Effector CD4-positive, alpha-beta T cell (primary cell): ENCODE results near the gene TMEM259.

Experiments used
- DNase-seq: peaks from one replicate; pipeline ENCODE4 v3.0.0-alpha.2; 2020

TMEM259 gene

GRCh38 chr19:1015061-1015781 is 5.7 kb downstream of the TMEM259 start:
- DNase-seq, result no peak

- DNase-seq, result no peak
Measured at GRCh38 chr19:1014161-1015060, 6.5 kb downstream of the TMEM259 start.

- no peak for DNase-seq
Measured at GRCh38 chr19:1013218-1013617, 7.7 kb downstream of the TMEM259 start.

GRCh38 chr19:1012334-1012733 is 8.6 kb downstream of the TMEM259 start:
- DNase-seq, result no peak

GRCh38 chr19:1011831-1012333 is 9.0 kb downstream of the TMEM259 start:
- DNase-seq, result no peak

GRCh38 chr19:1010586-1011510 is 10.1 kb downstream of the TMEM259 start:
- no peak for DNase-seq

GRCh38 chr19:1009981-1010538 is 10.9 kb downstream of the TMEM259 start:
- no peak for DNase-seq

GRCh38 chr19:1009041-1009980 is 11.6 kb downstream of the TMEM259 start:
- no peak for DNase-seq

GRCh38 chr19:1008268-1009040 is 12.5 kb downstream of the TMEM259 start:
- no peak for DNase-seq

GRCh38 chr19:1007399-1008251 is 13.3 kb downstream of the TMEM259 start:
- DNase-seq, result no peak

- DNase-seq, result no peak
Measured at GRCh38 chr19:1006711-1007398, 14.1 kb downstream of the TMEM259 start.

- DNase-seq, result no peak
Measured at GRCh38 chr19:1004803-1005664, 15.9 kb downstream of the TMEM259 start.

GRCh38 chr19:1004204-1004802 is 16.6 kb downstream of the TMEM259 start:
- DNase-seq, result no peak

- no peak for DNase-seq
Measured at GRCh38 chr19:1003283-1003682, 17.6 kb downstream of the TMEM259 start.

GRCh38 chr19:1002600-1002999 is 18.3 kb downstream of the TMEM259 start:
- DNase-seq, result no peak

- peak; percentile 65 for DNase-seq
Measured at GRCh38 chr19:1001538-1002166, 19.3 kb downstream of the TMEM259 start.
